GM19372 (cell line): ENCODE measurements around the gene MORN1.

Experiments used
- ATAC-seq: cut with Tn5 transposase; IDR thresholded peaks from one replicate; pipeline ENCODE4 v1.9.1; 2021; ENCODE audit warnings: mild to moderate bottlenecking, low read depth, moderate library complexity; ENCODE audit not compliant: unreplicated experiment

MORN1 gene

DNA sequence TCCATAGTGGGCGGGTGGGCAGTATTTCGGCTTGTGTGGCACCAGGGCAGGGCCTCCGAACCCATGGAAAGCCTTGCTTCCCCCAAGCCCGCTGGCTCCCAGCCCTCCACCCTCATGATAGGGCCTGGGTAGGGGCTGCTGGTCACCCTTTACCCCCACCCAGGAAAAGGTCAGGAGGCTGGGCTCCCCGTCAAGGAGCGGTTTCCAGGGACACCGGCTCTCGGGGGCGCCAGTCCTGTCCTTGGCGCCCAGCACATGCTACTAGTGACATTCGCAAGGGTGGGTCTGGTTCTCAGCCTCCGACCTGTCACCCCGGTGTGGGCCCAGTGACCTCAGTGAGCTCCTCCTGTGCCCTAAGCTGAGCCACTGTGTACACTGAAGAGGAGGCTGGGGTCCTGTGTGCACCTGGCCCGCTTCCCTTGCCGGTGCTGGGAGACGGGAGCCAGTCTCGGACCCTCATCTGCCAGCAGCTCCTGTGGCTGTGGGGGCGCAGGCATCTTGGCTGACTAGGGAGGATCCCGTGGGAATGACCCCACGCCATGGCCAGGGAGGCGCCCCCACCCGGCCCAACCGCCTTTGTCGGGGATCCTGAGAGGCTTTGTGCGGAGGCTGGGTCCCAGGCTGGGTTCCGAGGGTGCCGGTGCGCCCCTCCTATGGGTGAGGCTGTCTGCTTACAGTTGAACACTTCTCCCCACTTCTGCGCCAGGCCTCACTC is 108.6 kb downstream of the MORN1 start:
- no peak for ATAC-seq

DNA sequence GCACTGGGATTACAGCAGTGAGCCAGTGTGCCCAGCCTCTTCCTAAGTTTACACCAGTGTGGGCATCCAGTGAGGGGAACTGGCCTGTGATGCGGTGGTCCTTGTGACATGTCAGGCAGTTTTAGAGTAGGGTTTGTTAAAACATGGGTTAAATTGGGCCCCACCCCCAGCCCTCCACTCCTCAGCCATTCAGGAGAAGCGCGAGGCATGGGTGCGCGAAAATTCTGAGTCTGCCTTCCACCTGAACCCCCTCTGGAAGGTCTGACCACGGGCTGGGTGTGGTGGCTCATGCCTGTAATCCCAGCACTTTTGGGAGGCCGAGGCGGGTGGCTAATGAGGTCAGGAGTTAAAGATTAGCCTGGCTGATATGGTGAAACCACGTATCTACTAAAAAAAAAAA is 111.5 kb downstream of the MORN1 start:
- no peak for ATAC-seq

GRCh38 chr1:2279210-2279639 is 112.1 kb downstream of the MORN1 start:
- ATAC-seq = no peak

DNA sequence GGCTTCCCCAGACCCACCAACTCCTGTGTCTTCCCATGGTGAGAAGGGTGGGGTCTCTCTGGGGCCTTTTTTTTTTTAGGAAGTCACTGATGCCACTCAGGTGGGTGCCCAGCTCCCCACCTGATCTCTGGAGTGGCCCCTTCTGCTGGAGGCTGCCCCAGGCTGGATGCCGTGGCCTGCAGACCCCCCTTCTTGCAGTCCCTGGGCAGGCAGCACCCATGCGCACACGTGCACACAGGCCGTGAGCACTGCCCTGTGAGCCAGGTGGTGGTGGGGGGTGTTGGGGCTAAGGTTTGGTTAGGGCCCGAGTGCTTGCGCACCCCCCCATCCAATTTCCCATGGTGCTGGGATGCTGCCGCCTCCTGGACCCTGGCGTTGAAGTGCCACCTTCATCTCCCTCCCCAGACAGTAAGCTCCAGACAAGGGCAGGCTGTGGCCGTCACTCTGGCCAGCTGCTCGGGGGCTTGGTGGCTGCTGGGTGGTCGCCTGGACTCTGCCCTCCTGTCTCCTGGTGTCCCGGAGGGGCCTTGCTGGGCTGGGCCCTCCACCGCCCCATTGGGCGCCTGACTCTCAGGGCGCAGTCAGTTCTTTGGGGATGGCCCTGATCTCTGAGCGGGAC is 112.7 kb downstream of the MORN1 start:
- ATAC-seq = no peak

DNA sequence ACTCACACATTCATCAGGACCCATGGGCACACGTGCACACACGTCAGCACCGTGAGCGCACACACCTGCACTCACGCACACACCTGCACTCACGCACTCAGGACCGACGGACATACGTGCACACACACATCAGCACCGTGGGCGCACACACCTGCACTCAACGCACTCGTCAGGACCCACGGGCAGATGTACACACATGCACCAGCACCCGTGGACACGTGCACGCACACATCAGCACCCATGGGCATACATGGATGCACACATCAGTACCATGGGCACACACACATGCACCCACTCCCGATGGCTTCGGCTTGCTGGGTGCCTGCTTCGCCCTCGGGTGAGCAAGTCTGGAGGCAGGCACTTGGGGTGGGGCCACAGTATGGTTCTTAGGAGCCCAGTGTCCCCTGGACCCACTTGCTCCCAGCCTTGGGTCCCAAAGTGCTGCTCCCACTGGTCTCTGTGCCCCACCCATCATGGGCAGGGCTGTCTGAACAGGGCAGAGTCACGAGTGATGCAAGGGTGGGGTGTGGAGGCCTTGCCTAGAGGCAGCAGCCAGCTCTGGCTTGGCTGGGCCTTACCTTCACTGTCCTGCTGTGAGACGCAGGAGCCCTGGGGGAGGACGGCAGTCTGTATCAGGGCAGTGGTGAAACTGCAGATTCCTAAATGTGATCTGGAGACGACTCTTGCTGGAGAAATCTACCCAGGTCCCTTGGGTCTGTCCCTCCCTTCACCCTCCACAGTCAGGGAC is 113.4 kb downstream of the MORN1 start:
- ATAC-seq = no peak

- ATAC-seq = no peak
Measured at GRCh38 chr1:2276803-2277580, 114.4 kb downstream of the MORN1 start.

DNA sequence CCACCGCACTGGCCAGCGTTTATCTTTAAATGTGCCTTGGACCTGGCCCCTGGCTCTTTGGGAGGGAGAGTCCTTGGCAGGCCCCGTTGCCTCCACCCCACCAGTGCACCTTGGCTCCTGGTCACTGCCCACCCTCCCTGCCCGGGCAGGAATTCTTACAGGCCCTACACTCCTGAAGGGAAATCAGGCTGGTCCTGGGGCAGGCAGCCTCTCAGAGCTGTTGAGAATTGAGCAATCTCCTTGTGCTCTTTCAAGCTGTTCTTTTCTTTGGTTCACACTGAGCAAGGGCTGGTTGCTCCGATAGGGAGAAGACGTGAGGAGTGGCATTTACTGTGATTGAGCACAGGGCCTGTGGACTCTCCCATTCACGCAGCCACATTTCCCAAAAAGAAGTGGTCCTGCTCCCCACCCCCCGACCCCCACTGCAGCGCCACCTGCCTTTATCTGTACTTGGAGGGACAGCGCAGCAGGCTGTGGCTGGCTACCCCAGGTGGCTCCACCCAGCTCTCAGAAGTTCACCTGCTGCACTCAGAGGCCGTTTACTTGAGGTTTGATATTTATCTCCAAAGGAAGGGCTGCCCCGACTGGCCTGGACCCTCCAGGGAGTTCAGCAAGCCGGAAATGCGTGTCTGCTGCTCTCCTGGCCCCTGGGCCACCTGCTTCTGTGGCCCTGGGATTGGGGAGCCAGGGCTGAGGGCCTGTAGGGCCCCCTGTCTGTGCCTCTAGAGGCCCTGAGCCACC is 115.4 kb downstream of the MORN1 start:
- ATAC-seq = no peak

DNA sequence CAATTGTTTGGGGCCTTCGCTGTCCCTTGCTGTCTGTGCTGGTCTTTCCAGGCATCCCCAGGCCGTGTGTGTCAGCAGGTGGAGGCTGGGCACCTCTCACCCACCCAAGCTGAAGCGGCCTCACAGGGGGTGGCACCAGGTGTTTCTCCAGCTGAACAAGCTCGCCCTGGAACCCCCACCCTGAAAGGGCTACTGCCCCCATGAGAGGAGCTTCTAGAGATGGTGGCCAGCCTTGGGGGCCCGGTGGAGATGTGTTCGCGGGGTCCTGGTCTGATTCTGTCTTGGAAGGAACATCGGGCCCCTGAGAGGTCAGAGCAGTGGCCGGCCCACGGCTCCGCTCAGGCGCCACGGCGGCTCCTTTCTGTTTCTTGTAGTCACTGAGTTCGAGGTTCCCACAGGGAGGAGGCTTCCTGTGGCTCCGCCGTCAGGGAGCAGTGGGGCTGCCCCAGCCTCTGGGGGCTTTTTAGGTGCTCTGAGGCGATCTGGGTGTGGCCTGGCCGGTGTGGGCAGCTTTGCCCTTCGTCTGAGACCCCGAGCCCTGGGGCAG is 116.4 kb downstream of the MORN1 start:
- ATAC-seq = no peak

DNA sequence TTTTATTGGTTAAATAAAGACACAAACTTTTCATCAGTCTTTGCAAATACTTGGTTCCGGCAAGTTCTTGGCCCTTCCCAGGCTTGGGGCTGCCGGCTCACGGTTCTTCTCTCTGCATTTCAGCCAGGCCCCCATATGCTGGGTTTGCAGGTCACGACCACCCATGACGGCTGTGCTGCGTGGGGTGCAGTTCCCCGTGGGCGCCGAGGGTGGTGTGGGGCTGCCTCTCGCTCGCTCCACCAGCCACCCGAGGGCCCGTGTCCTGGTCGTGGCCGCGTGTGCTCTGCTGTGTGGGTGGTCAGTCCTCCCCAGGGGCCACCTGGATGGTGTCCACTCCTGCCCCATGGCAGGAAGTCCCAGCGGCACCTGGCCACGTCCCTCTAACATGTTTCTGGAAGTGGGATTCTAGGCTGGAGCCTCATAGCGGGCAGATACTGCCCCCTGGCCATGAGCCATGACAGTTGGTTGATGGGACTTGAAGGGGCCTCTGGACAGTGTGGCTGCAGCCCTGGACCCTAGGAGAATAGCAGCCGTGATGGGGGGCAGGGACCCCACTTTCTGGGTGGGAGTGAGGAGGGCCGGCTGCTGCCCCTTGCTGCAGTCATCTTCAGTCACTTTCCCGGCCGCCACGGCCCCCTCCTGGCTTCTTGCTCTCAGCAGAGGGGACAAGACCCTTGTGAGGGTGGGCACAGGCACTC is 117.0 kb downstream of the MORN1 start:
- ATAC-seq = no peak

DNA sequence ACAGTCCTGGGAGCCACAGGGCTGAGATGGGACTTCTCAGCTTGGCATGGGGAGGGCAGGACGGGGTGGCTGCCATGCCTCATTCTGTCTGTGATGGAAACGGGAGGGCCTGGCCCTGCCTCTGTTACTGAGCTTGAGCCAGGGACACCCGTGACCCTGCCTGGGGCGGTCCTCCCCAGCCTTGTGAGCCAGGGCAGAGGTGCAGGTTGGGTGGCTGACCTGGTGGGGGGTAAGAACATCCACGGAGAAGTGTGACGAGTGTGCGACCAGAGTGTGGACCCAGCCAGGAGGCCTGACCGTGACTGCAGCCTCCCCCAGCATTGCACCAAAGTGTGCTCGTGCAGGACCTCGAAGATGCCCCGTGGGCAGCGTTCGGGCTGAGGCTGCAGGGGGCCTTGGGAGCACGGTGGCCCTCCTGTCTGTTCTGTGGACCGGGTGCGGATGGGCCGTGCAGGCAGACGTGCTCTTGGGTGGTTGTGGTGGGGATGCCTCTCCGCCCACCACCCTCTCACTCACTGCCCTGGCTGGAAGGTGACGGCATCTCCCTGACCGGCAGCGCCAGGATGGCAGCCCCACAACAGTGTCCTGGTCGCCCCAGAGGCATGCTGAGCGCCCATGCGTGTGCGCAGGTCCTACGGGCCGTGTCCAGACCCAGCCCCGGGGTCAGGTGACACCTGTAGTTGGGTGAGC is 117.8 kb downstream of the MORN1 start:
- ATAC-seq = no peak

DNA sequence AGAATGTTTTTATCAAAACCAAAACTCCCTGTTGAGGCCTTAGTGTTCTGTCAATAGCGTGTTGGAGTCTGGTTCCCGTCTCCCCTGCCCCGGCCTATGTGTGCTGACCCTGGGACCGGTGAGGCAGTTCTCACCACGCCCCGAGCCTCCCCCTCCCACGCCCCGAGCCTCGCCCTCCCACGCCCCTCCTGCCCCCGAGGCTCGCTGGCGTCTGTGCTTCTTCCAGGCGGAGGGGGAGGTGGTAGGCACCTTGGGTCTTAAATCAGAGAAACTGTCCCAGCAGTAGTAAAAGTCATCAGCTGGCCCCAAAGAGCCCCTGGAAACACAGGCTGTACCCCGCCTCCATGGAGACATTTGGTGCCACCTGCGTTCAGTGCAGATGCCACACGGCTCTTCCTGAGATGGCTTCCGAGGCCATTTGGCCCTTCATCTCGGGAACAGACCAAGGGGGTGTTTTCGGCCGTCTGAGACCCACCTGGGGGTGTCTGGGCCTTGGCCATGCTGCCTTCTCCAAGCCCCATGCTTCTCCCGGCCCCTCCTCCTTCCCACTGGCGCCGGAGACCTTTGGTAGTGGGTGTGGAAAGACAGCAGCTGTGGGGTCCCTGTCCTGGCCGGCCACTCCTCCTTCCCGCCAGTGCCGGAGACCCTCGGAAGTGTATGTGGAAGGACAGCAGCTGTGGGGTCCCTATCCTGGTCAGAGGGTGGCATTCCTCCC is 118.5 kb downstream of the MORN1 start:
- ATAC-seq = no peak

GRCh38 chr1:2271841-2272655 is 119.3 kb downstream of the MORN1 start:
- no peak for ATAC-seq
